GM11168 (cell line): ENCODE measurements around the gene CHAD.

Experiments
- in situ Hi-C: fragments of 300-500 bp; cut with MboI; formaldehyde crosslinking; loops from one replicate; pipeline ENCODE4 v1.12.0; 2022; ENCODE audit warnings: low sequenced_read_pairs; ENCODE audit not compliant: unreplicated experiment

The CHAD gene

GRCh38 chr17:50468304-50469207 is at the start of gene CHAD:
CHAD (minus strand) TSS chr17:50468880; CDS start chr17:50468813, 67 bp downstream.
- in situ Hi-C loops = no loop called here

GRCh38 chr17:50517504-50518383 is 49.1 kb upstream of the CHAD start:
- in situ Hi-C loops = no loop called here

GRCh38 chr17:50517011-50517410 is 48.3 kb upstream of the CHAD start:
- in situ Hi-C loops = no loop called here

GRCh38 chr17:50514936-50515702 is 46.4 kb upstream of the CHAD start:
- in situ Hi-C loops = no loop called here

- in situ Hi-C loops = no loop called here
Observed at GRCh38 chr17:50514388-50514787, 45.7 kb upstream of the CHAD start.

GRCh38 chr17:50513495-50513894 is 44.8 kb upstream of the CHAD start:
- in situ Hi-C loops = no loop called here

GRCh38 chr17:50511058-50511457 is 42.4 kb upstream of the CHAD start:
- in situ Hi-C loops = no loop called here

GRCh38 chr17:50508573-50509460 is 40.1 kb upstream of the CHAD start:
- in situ Hi-C loops = no loop called here

GRCh38 chr17:50507871-50508572 is 39.3 kb upstream of the CHAD start, which contains the start of gene MYCBPAP:
MYCBPAP (plus strand) TSS chr17:50508439; CDS start chr17:50508675, 236 bp downstream.
- in situ Hi-C loops = no loop called here

- in situ Hi-C loops = no loop called here
Observed at GRCh38 chr17:50506298-50506697, 37.6 kb upstream of the CHAD start.

GRCh38 chr17:50505591-50506130 is 37.0 kb upstream of the CHAD start:
- in situ Hi-C loops = no loop called here

GRCh38 chr17:50502301-50502990 is 33.8 kb upstream of the CHAD start:
- in situ Hi-C loops = no loop called here

GRCh38 chr17:50501054-50501453 is 32.4 kb upstream of the CHAD start:
- in situ Hi-C loops = no loop called here

- in situ Hi-C loops = loop anchor here (5.0 kb wide), 1 partner anchor 128 kb away; no protein-coding TSS in a partner anchor
Observed at GRCh38 chr17:50499721-50500120, 31.0 kb upstream of the CHAD start.

- in situ Hi-C loops = loop anchor here (5.0 kb wide), 1 partner anchor 128 kb away; no protein-coding TSS in a partner anchor
Observed at GRCh38 chr17:50499270-50499669, 30.6 kb upstream of the CHAD start.

- in situ Hi-C loops = loop anchor here (5.0 kb wide), 1 partner anchor 129 kb away; no protein-coding TSS in a partner anchor
Observed at GRCh38 chr17:50498021-50498874, 29.6 kb upstream of the CHAD start.

GRCh38 chr17:50495918-50496317 is 27.2 kb upstream of the CHAD start:
- in situ Hi-C loops = loop anchor here (5.0 kb wide), 1 partner anchor 131 kb away; no protein-coding TSS in a partner anchor
